Aorta (tissue), 5 donors: ENCODE measurements around the gene MYO18B. TPM values are rescaled to one million over a fixed set of nuclear protein-coding genes. Genes with fewer than 3 reads are reported as not detected.

Experiments used
- ATAC-seq: fragments of 200-7000 bp; cut with Tn5 transposase; one replicate; pipeline ENCODE4 v1.9.1; 2022; ENCODE audit warnings: moderate library complexity; ENCODE audit not compliant: low FRiP score
- DNase-seq, 2 donors: peaks; one replicate each; pipeline ENCODE4 v3.0.0-alpha.2; 2020
- H3K27ac ChIP-seq, 2 donors: one replicate each; pipeline ENCODE4 v1.5.1; 2013; ENCODE audit warnings: low read length in 2 of 2, mild to moderate bottlenecking in 2 of 2, moderate library complexity in 2 of 2, control low read depth in 1 of 2, inconsistent platforms in 1 of 2, low read depth in 1 of 2
- H3K27me3 ChIP-seq, 2 donors: one replicate each; pipeline ENCODE4 v1.6.1; 2013; ENCODE audit warnings: control low read depth in 1 of 2, low read length in 1 of 2, mild to moderate bottlenecking in 1 of 2, moderate library complexity in 1 of 2; ENCODE audit not compliant: insufficient read depth in 2 of 2, control insufficient read depth in 1 of 2
- H3K36me3 ChIP-seq, 2 donors: one replicate each; pipeline ENCODE4 v1.6.1; 2013; ENCODE audit warnings: control low read depth in 1 of 2, low read length in 1 of 2, mild to moderate bottlenecking in 1 of 2; ENCODE audit not compliant: insufficient read depth in 2 of 2, control insufficient read depth in 1 of 2
- H3K4me1 ChIP-seq, 2 donors: one replicate each; pipeline ENCODE4 v1.6.1; 2013; ENCODE audit warnings: low read length in 2 of 2, control low read depth in 1 of 2, mild to moderate bottlenecking in 1 of 2, moderate library complexity in 1 of 2; ENCODE audit not compliant: insufficient read depth in 2 of 2, control insufficient read depth in 1 of 2
- H3K4me3 ChIP-seq, 2 donors: one replicate each; pipeline ENCODE4 v1.5.1; 2013; ENCODE audit warnings: low read length in 2 of 2, control low read depth in 1 of 2, mild to moderate bottlenecking in 1 of 2
- H3K9me3 ChIP-seq: one replicate; pipeline ENCODE4 v1.6.1; 2013; ENCODE audit warnings: mild to moderate bottlenecking, low read length; ENCODE audit not compliant: control insufficient read depth
- WGBS, 2 donors: extraction: QIAGEN DNeasy Blood & Tissue Kit; methylation state at CpG; one replicate each; pipeline ENCODE4 v1.1.7; 2013; 5-methylcytosine and 5-hydroxymethylcytosine counted together
- intact Hi-C, 2 donors: fragments of 100-400 bp; cut with DNase I; formaldehyde crosslinking; loops; one replicate each; pipeline versions ENCODE4 v1.14.2 to v1.15.0; 2022
- polyA plus RNA-seq, 2 donors: library from polyadenylated mRNA; stranded (reverse); fragments of 200-250 nt; gene quantifications; one replicate each; pipeline ENCODE4 v1.2.3, GENCODE V29; 2013
- total RNA-seq, 2 donors: library from RNA; stranded (reverse); fragmentation: NEBNext Ultra II Directional; extraction: Animal tissue kit (Norgen Biotek cat#: 25700); gene quantifications; one replicate each; pipeline ENCODE4 v1.2.1, GENCODE V29; 2021
- donor health status: healthy with polysubstance abuse.
- donor health status: Bipolar disorder and iron deficiency.
- donor health status: DM: no; HTN: no; CAD: no.
- donor health status: DM: no; HTN: no; CAD: no.
- donor health status: DM: yes; HTN: yes; CAD: no.

MYO18B gene
- total and polyA plus RNA-seq, 4 donors: 10.1 to 31.6 (median 22.1) TPM

DNA sequence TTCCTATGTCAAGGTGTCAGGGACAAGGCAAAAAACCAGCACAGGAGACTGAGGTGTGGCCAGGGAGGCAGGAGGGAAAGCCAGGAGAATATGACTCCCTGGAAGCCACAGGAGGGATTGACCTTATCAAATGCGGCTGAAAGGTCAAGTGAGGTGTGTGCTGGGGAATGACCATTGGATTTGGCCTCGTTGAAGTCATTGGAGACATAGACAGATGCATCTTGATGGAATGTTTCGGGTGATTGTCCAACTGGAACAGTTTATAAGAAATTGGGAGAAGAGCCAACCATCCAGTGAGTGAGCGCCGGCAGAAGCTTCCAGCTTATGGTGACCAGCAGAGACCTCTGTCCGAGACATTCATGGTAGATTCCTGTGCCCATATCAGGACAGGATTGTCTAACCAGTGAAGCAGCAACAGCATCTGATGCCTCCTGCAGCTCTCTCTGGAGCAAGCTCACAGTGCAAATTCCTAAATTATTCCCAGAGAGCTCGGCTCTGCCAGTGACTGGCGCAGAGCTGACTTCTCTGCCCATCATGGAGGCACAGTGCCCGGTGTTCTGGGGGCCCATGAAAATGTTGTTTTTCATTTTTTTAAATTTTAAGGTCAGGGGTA is 95.4 kb downstream of the MYO18B start:
- peaks cover 0 to 17% of the 10 kb centered on the region in 2 donors for H3K36me3 ChIP-seq
- WGBS, 2 donors: 80 to 87% methylated on average over 9 of the region's 9 CpGs
- DNase-seq (no peak), ATAC-seq (no peak)
- H3K9me3 ChIP-seq: no peaks in the 10 kb centered on the region
- H3K4me3 ChIP-seq: no peak overlapping the region
- H3K4me1 ChIP-seq: no peaks in the 10 kb centered on the region
- H3K27me3 ChIP-seq: no peaks in the 10 kb centered on the region
- no peak overlapping the region for H3K27ac ChIP-seq
- intact Hi-C loops: no loop called here

DNA sequence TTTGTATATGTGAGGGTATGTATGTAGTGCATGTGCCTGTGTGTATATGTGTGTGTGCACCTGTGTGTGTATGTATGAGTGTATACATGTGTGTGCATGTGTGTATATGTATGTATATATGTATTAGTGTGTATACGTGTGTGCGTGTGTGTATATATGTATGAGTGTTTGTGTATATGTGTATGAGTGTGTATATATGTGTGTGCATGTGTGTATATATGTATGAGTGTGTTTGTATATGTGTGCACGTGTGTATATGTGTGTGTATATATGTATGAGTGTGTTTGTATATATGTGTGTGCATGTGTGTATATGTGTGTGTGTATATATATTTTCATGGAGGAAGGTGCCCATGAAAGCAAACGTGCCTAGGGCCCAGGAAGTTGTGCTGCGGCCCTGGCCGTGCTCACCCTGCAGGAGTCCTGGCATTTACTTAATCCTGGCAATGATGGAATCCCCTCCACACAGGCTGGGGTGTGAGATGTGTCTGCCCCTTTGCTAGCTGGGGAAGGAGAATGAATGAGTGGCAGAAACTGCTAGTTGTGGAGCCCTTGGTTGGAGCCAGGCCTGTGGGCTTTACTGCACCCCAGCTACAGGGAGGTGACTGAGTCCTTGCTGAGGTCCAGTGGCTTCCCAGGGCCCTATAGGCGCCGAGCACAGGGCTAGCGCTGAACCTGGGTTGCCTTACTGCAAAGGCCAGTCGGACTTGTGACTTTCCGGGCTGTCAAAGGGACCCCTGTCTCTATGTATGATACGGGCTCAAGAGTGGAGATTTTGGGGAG is 97.2 kb downstream of the MYO18B start:
- Histone ChIP-seq H3K4me1 (no peaks in the 10 kb centered on the region), H3K9me3 (no peaks in the 10 kb centered on the region), H3K36me3 (peaks cover 0 to 15% of the 10 kb centered on the region in 2 donors), H3K4me3 (no peak overlapping the region), H3K27me3 (no peaks in the 10 kb centered on the region), H3K27ac (no peak overlapping the region)
- WGBS, 2 donors: 79 to 91% methylated on average over 12 of the region's 12 CpGs
- intact Hi-C loops: no loop called here
- ATAC-seq: no peak
- DNase-seq: no peak

DNA sequence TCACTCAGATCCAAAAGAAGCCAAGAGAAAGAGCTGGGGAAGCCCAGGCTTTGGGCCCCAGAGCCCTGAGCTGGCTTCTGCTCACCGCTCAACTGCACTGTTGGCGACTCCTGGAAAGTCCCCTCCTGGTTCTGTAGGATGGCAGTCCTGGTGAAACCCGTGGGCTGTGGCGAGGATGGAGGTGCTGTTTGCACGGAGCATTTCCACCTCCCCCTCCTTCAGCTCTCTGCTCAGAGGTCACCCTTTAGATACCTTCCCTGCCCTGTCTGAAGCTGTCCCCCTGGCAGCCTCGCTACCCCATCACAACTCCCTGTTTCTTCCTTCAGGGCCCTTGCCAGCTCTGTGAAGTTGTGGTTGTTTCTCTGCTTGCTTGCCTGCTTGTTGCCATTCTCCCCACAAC is 97.8 kb downstream of the MYO18B start:
- Histone ChIP-seq H3K4me3 (no peak overlapping the region), H3K9me3 (no peaks in the 10 kb centered on the region), H3K36me3 (peaks cover 0 to 13% of the 10 kb centered on the region in 2 donors), H3K27me3 (no peaks in the 10 kb centered on the region), H3K4me1 (no peaks in the 10 kb centered on the region), H3K27ac (no peak overlapping the region)
- WGBS, 2 donors: 77 to 81% methylated on average over 4 to 6 of the region's 6 CpGs
- intact Hi-C loops: no loop called here
- no peak for ATAC-seq
- no peak for DNase-seq

DNA sequence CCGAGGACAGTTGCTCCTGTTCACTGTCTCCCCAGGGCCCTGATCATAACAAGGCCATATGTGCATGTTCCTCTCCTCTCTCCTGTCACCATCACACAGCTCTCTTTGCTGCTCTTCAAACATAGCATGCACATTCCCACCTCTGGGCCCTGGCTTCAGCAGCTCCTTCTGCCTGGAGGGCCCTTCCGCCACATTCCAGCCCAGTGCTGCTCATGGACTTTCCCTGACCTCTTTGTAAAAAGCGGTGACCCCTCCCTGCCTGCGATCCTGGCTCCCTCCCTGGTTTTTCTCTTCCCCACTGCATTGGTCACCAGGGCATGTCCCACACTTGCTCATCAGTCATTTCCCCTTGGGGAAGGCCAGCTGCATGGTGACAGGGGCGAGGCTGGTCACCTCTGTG is 98.2 kb downstream of the MYO18B start:
- no peak overlapping the region for H3K4me3 ChIP-seq
- no peaks in the 10 kb centered on the region for H3K27me3 ChIP-seq
- no peak overlapping the region for H3K27ac ChIP-seq
- H3K9me3 ChIP-seq: no peaks in the 10 kb centered on the region
- WGBS, 2 donors: 71 to 75% methylated on average over 5 of the region's 5 CpGs
- H3K4me1 ChIP-seq: no peaks in the 10 kb centered on the region
- ATAC-seq (no peak), DNase-seq (no peak)
- peaks cover 0 to 10% of the 10 kb centered on the region in 2 donors for H3K36me3 ChIP-seq
- intact Hi-C loops: no loop called here

DNA sequence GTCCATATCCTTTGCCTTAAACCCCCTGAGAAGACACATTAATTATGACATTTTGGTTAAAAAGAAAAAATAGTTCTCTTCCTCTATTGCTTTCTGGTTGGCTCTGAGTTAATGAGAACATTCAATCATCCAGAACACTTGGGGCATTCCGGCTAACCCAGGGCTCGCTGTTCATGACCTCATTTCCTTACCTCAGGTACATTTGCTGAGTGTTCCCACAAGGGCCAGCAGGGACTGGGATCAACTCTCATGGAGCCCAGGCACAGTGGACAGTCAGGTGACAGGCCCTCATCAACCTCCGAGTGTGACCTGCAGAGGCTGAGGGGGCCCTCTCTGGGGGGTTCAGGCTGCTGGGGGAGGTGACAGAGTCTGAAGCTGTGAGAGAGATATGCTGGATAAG is 98.9 kb downstream of the MYO18B start:
- ATAC-seq: no peak
- intact Hi-C loops: no loop called here

DNA sequence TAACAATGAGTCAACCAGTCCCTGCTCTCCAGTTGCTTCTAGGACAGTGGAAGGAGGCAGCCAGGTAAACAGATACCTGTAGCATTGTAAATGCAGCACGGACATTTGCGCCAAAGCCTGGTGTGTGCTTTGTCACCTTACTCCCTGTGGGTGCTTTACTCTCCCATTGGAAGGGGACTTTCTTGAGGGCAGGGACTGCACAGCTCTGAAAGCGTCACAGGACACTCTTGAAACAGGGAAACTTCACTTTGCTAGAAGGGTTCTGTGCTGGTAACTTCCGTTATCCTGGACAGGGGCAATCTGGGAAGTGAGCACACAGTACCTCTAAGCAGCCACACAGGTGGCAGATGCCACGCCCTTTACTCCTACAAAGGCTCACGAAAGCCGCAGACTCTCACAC is 99.8 kb downstream of the MYO18B start:
- H3K36me3 ChIP-seq: peaks cover 0 to 10% of the 10 kb centered on the region in 2 donors
- no peak overlapping the region for H3K4me3 ChIP-seq
- 77 to 85% methylated on average over 7 of the region's 7 CpGs for WGBS, 2 donors

More for the DNA sequence above, 98.9 kb downstream of the MYO18B start:
- no peaks in the 10 kb centered on the region for H3K4me1 ChIP-seq
- no peak overlapping the region for H3K4me3 ChIP-seq
- H3K36me3 ChIP-seq: peaks cover 0 to 10% of the 10 kb centered on the region in 2 donors
- H3K9me3 ChIP-seq: no peaks in the 10 kb centered on the region
- no peak for DNase-seq
- WGBS, 2 donors: 65 to 66% methylated on average over 3 of the region's 3 CpGs
- H3K27me3 ChIP-seq: no peaks in the 10 kb centered on the region
- no peak overlapping the region for H3K27ac ChIP-seq

DNA sequence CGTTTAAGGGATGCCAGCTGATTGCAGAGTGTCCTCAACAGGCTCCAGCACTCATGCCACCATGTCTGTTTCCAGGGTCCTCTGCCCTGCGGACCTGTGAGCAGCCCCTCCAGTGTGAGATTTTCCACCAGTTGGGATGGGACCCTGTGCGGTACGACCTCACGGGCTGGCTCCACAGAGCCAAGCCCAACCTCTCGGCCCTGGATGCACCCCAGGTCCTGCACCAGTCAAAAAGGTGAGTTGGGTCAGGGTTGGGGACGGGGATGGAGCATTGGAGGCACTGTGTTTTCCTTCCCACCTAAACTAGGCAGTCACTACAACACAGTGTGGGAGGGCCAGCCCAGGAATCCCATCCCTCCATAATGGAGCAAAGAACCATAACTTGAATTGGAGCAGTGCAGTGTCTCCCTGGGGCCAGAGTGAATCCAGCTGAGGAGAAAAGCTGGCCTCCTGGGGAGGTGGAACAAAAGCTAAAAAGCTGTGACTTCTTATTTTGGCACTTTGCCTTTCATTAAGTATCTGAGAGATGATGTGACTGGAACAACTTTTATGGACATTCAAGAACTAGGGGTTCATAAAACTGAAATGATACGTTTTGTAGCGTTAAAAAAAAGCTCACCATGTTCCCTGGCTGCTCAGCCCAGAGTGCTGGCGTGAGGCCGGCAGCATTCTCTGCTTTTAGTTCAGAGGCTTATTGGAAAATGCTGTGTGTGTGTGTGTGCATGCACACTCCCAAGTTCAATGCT is 101.8 kb downstream of the MYO18B start:
- WGBS, 2 donors: 81 to 84% methylated on average over 11 of the region's 11 CpGs
- H3K9me3 ChIP-seq: no peaks in the 10 kb centered on the region
- no peak overlapping the region for H3K27ac ChIP-seq
- H3K36me3 ChIP-seq: peaks cover 0 to 8% of the 10 kb centered on the region in 2 donors
- no peaks in the 10 kb centered on the region for H3K27me3 ChIP-seq
- DNase-seq: no peak
- no peak for ATAC-seq
- intact Hi-C loops: no loop called here
- no peak overlapping the region for H3K4me3 ChIP-seq
- no peaks in the 10 kb centered on the region for H3K4me1 ChIP-seq

More for the DNA sequence above, 99.8 kb downstream of the MYO18B start:
- H3K27me3 ChIP-seq: no peaks in the 10 kb centered on the region
- no peaks in the 10 kb centered on the region for H3K9me3 ChIP-seq
- DNase-seq (no peak), ATAC-seq (no peak)
- no peaks in the 10 kb centered on the region for H3K4me1 ChIP-seq
- H3K27ac ChIP-seq: no peak overlapping the region
- intact Hi-C loops: no loop called here

DNA sequence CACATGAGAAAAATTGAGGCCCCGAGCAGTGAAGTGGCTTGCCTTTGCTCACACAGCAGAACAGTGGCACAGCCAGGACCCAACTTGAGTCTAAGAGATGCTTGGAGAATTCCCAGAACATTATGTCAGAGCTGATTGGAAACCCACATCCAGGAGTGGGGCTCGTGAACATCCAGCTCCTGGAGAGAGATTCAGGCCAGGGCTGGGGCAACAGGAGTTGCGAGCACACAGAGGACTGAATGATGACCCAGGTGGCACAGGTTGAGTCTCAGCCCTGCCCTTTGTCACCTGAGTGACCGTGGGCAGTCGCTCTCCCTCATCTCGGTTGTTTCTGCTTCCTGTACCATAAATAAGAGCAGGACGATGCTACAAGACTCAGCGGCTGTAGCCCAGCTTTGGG is 102.6 kb downstream of the MYO18B start:
- peaks cover 0 to 8% of the 10 kb centered on the region in 2 donors for H3K36me3 ChIP-seq
- intact Hi-C loops: no loop called here
- 80 to 84% methylated on average over 8 of the region's 8 CpGs for WGBS, 2 donors

More for the DNA sequence above, 102.6 kb downstream of the MYO18B start:
- Histone ChIP-seq H3K27ac (no peak overlapping the region), H3K4me1 (no peaks in the 10 kb centered on the region), H3K4me3 (no peak overlapping the region), H3K9me3 (no peaks in the 10 kb centered on the region), H3K27me3 (no peaks in the 10 kb centered on the region)
- ATAC-seq: no peak
- no peak for DNase-seq
